Measurements from ENCODE around the gene SMAD6.
"Not testable (repeated sequence)": the region's sequence is repeated elsewhere in the genome, so short reads cannot be mapped to it uniquely, and the experiment has no call there.

SMAD6 gene

GRCh38 chr15:66825139-66825538 is 123.1 kb downstream of the SMAD6 start:
- no peak for DNase-seq (ENCODE audit: low read depth)

- DNase-seq (ENCODE audit: low read depth) = no peak
These were observed 123.7 kb downstream of the SMAD6 start for GRCh38 chr15:66825731-66826130.

DNA sequence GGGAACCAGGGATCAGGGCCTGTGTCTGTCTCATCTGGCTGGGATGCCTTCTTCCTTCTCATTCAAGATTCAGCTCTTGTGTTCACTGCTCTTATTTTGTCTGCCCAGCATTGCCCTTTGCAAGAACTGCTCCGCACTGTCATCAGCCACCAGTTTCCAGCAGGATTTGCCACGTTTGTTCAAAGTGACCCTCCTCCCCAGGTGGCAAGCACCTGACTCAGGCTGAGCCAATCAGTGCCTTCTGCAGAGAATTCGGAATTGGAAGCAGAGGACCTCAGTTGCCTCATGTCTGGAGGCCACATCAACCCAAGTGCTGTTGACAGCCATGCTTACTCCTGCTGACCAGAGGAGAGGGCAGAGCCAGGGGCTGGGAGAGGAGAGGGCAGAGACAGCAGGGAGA is 124.5 kb downstream of the SMAD6 start:
- no peak for DNase-seq (ENCODE audit: low read depth)

GRCh38 chr15:66827039-66827697 is 125.1 kb downstream of the SMAD6 start:
- no peak for DNase-seq (ENCODE audit: low read depth)

- DNase-seq (ENCODE audit: low read depth) = no peak
These were observed 125.6 kb downstream of the SMAD6 start for GRCh38 chr15:66827698-66828055.

GRCh38 chr15:66828817-66829541 is 126.9 kb downstream of the SMAD6 start:
- DNase-seq (ENCODE audit: low read depth) = not testable (repeated sequence)

GRCh38 chr15:66829551-66830121 is 127.6 kb downstream of the SMAD6 start:
- DNase-seq (ENCODE audit: low read depth) = no peak

DNA sequence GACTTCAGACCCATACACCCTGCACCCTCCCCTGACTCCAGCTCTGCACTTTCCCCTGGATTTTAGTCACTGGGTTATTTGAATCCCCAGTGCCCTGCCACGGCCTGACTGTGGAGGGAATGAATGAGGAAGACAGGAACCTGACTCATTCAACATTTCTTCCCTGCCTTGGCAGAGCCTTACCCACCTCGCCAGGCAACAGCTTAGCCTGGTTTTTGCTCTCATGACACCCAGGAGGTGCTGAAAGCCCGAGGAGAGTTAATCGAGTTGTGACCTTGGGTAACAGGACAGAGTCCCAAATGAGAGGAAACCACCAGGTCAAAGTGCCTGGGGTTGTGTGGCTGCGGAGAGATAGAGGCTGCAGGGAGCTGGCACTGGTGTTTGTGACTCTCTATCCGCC is 128.3 kb downstream of the SMAD6 start:
- DNase-seq (ENCODE audit: low read depth) = no peak

DNA sequence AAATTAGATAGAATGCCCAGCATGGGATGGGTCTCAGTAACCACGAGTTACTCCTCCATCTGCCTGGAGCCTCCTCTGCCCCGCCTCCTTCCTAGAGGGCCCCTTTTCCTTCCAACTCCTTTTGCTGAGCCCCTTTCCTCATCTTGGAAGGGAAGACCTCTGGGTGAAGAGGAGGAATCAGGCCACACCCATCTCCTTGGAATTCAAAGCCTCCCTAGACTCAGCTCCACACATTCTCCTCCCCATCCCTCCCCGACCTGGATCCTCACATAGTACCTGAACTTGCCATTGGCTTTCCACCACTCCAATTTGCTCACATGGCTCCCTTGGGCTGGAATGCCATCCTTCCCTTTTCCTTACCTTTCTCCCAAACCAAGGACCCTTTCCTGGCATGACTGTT is 128.8 kb downstream of the SMAD6 start:
- DNase-seq (ENCODE audit: low read depth) = no peak

DNA sequence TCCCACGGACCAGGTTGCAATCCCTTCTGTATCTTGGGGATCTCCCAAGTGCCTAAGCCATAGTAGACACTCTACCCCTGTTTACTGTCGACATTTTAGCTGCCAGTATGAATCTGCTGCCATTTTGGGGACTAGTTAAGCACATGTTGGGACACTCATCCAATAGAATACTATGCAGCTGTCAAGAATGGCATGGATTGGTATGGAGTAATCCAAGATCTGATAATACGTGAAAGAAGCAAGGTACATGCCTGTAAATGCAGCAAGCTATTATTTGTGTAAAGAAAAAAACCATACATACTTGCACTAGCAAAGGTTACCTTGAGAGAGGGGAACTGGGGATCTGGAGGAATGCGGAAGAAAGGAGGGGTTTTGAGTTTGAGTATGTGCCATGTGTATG is 129.3 kb downstream of the SMAD6 start:
- DNase-seq (ENCODE audit: low read depth) = no peak

- no peak for DNase-seq (ENCODE audit: low read depth)
These were observed 129.9 kb downstream of the SMAD6 start for GRCh38 chr15:66831801-66832390.

Measured in stimulated activated CD4-positive, alpha-beta T cell treated with anti-CD3 and anti-CD28 coated beads, Interleukin-2, amount 100 ng/mL, for 4 hours (primary cell).